Skeletal muscle tissue (tissue), 4 donors: ENCODE data around the gene KL. TPM values are rescaled to one million over a fixed set of nuclear protein-coding genes. Genes with fewer than 3 reads are reported as not detected.

Source experiments
- H3K27ac ChIP-seq: one replicate; pipeline ENCODE4 v1.7.0; 2013; ENCODE audit warnings: mild to moderate bottlenecking, low read depth, low read length, inconsistent platforms
- H3K27me3 ChIP-seq, 3 donors: one replicate each; pipeline ENCODE4 v1.7.0; 2013; ENCODE audit warnings: low read length in 3 of 3; ENCODE audit not compliant: control insufficient read depth in 3 of 3, insufficient read depth in 3 of 3
- H3K36me3 ChIP-seq, 3 donors: one replicate each; pipeline ENCODE4 v1.7.0; 2013; ENCODE audit warnings: low read length in 3 of 3; ENCODE audit not compliant: control insufficient read depth in 3 of 3, insufficient read depth in 3 of 3
- H3K4me1 ChIP-seq, 3 donors: one replicate each; pipeline ENCODE4 v1.7.0; 2013; ENCODE audit warnings: low read length in 3 of 3, mild to moderate bottlenecking in 3 of 3; ENCODE audit not compliant: control insufficient read depth in 3 of 3, insufficient read depth in 3 of 3
- H3K4me3 ChIP-seq, 3 donors: one replicate each; pipeline ENCODE4 v1.7.0; 2013; ENCODE audit warnings: low read length in 3 of 3
- H3K9ac ChIP-seq, 3 donors: one replicate each; pipeline ENCODE4 v1.7.0; 2013; ENCODE audit warnings: low read length in 3 of 3, mild to moderate bottlenecking in 3 of 3, moderate library complexity in 2 of 3, low read depth in 1 of 3
- H3K9me3 ChIP-seq, 3 donors: one replicate each; pipeline ENCODE4 v1.7.0; 2013; ENCODE audit warnings: low read length in 3 of 3; ENCODE audit not compliant: control insufficient read depth in 3 of 3
- total RNA-seq: library from RNA; depleted of rRNA; stranded (reverse); fragments of >200 nt; gene quantifications from one replicate; pipeline ENCODE4 v1.2.3, GENCODE V29; 2014
- donor health status: Osteomylitis.

The KL gene
- 2.6 TPM for total RNA-seq

DNA sequence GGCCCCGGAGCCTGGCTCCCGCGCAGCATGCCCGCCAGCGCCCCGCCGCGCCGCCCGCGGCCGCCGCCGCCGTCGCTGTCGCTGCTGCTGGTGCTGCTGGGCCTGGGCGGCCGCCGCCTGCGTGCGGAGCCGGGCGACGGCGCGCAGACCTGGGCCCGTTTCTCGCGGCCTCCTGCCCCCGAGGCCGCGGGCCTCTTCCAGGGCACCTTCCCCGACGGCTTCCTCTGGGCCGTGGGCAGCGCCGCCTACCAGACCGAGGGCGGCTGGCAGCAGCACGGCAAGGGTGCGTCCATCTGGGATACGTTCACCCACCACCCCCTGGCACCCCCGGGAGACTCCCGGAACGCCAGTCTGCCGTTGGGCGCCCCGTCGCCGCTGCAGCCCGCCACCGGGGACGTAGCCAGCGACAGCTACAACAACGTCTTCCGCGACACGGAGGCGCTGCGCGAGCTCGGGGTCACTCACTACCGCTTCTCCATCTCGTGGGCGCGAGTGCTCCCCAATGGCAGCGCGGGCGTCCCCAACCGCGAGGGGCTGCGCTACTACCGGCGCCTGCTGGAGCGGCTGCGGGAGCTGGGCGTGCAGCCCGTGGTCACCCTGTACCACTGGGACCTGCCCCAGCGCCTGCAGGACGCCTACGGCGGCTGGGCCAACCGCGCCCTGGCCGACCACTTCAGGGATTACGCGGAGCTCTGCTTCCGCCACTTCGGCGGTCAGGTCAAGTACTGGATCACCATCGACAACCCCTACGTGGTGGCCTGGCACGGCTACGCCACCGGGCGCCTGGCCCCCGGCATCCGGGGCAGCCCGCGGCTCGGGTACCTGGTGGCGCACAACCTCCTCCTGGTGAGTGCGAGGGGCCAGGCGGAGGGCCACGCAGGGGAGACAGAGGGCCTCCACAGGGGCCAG lies at the start of gene KL:
TSS of gene KL (plus strand) at position 10 of the 909 bp plus-strand sequence. CDS start at position 28, 18 bp downstream.
- H3K27me3 ChIP-seq = peaks cover 3 to 30% (median 23%) of the 10 kb centered on the region in 3 donors

DNA sequence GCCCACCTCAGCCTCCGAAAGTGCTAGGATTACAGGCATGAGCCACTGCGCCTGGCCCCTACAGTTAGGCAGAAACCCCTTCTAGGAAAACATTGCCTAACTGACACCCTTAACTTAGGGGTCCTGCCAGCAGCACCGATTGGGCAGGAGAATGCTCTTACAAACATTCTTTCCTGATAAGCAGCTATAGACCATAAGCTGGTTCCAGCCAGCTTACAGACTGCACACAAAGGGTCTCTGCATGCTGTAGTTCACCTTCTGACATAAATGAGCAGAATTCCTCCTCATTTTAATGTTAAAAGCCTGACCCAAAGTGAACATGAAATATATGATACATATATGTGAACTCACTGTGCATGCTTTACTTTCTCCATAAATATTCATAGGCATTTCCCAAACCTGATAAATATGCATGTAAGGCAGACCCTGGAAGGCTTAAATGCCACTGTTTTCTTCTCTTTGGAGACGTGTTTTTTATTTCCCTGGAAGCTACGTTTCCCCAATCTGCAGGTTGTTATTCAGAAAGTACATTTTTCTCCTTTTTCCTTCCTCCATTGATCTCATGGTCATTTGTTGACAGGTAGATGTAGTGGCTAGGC lies 48.5 kb upstream of the KL start:
- Histone ChIP-seq H3K27me3 (no peaks in the 10 kb centered on the region), H3K9ac (no peak overlapping the region), H3K9me3 (no peaks in the 10 kb centered on the region), H3K4me3 (no peak overlapping the region), H3K4me1 (peaks cover 0 to 4% (median 0%) of the 10 kb centered on the region in 3 donors), H3K36me3 (no peaks in the 10 kb centered on the region), H3K27ac (no peak overlapping the region)

More for the DNA sequence above, at the start of gene KL:
- H3K9me3 ChIP-seq = no peaks in the 10 kb centered on the region
- H3K27ac ChIP-seq = peak within 1 kb of the TSS; percentile 73
- H3K4me1 ChIP-seq = peaks cover 0 to 8% (median 5%) of the 10 kb centered on the region in 3 donors
- no peaks in the 10 kb centered on the region for H3K36me3 ChIP-seq
- peak within 1 kb of the TSS; percentile 61 to 68 (median 64) for H3K4me3 ChIP-seq
- H3K9ac ChIP-seq = peak within 1 kb of the TSS; percentile 45 to 73 (median 59)

DNA sequence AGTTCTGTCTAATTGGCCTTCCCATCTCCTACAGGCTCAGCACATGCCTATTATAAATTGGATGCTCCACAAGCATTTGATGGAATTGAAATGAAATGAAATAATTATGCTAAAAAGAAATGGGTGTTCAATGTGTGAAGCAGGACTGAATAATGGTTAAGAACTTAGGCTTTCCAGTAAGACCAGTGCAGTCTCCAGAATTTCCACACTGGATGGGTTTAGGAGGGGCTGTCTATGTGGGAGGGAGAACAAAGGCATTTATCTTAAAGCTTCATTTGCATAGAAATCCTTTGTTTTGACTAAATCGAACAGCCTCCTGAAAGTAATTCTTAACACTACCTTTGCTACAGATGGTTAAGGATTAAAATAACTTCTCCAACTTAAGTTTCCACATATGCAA lies 47.9 kb upstream of the KL start:
- Histone ChIP-seq H3K4me1 (peaks cover 0 to 4% (median 0%) of the 10 kb centered on the region in 3 donors), H3K9ac (no peak overlapping the region), H3K27ac (no peak overlapping the region), H3K36me3 (no peaks in the 10 kb centered on the region), H3K27me3 (no peaks in the 10 kb centered on the region), H3K4me3 (no peak overlapping the region), H3K9me3 (no peaks in the 10 kb centered on the region)

DNA sequence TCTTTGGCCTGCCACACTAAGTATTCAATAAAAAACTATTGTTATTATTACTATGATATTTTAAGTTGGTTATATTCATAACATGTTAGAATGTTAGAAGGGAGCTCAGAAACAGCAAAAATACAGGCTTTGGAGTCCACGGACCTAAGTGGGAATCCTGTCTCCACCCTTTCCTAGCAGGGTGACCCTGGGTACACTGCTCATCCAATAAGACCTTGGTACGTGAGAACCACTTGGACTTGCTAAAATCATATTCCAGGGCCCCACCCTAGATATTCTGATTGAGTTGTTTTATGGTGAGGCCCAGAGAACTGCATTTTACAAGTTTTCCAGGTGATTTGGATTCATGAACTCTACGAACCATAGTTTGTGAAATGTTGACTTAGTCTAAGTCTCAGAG lies 47.4 kb upstream of the KL start:
- Histone ChIP-seq H3K4me1 (peaks cover 0 to 4% (median 0%) of the 10 kb centered on the region in 3 donors), H3K4me3 (no peak overlapping the region), H3K27ac (peak overlapping the region; percentile 61), H3K9me3 (no peaks in the 10 kb centered on the region), H3K9ac (no peak overlapping the region), H3K27me3 (no peaks in the 10 kb centered on the region), H3K36me3 (no peaks in the 10 kb centered on the region)

DNA sequence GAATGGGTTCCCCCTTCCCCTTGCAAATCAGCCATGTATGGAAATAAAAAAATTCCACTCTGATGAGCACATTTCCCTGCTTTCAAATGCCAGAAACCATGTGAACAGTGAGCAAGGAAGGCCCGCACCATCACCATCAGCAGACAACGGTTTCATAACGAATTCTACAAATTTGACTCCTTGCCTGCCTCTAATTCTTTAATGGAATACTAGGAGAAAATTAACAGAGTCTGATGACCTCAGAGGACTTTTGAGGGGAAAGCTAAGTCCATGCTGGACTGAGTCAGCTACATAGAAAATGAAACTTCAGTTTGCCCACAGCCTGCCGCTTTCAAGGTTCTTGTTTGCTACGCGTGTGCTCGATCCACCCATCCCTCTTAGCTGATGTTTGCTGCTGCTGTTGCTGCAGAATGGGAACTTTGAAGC lies 46.7 kb upstream of the KL start:
- Histone ChIP-seq H3K27ac (peak overlapping the region; percentile 61), H3K27me3 (no peaks in the 10 kb centered on the region), H3K36me3 (no peaks in the 10 kb centered on the region), H3K4me1 (peaks cover 0 to 4% (median 0%) of the 10 kb centered on the region in 3 donors), H3K4me3 (peak overlapping the region in 2 of 3 donors; percentile 13 to 33), H3K9ac (peak overlapping the region in 1 of 3 donors; percentile 11), H3K9me3 (no peaks in the 10 kb centered on the region)

DNA sequence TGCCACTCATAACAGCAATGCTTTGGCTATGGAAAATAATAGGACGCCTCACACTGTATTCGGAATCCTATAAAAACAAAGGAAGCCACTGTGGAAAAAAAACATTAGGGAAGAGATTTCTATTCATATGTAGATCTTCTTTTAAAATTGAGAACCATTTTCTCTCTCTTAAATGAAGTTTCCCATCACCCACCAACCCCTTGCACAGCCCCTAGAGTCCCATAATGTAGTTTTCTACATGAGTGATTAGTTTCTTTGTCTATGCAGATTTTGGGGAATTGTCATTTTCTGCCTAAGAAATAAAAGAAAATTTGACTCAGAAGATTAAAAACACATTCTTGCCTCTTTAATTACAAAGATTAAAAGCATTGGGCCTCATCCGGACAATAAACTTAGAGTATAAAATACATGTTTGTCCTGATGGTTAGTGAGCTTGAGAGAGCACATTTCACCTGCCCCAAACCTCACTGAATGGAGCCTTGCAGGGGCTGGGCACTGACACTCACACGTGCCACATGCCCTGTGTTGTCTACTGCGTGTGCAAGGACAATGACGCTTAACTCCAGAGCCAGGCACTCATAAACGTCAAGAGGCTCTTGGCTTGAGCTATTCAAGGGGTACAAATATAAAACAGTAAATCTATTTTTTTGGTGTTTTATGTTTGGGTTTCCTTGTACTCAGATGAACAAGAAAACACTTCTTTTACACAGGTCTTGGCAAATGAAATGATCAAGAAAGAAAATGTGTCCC lies 40.0 kb upstream of the KL start:
- H3K4me1 ChIP-seq = no peaks in the 10 kb centered on the region
- no peaks in the 10 kb centered on the region for H3K27me3 ChIP-seq
- H3K36me3 ChIP-seq = no peaks in the 10 kb centered on the region
- no peak overlapping the region for H3K9ac ChIP-seq
- no peak overlapping the region for H3K4me3 ChIP-seq
- no peaks in the 10 kb centered on the region for H3K9me3 ChIP-seq
- no peak overlapping the region for H3K27ac ChIP-seq

DNA sequence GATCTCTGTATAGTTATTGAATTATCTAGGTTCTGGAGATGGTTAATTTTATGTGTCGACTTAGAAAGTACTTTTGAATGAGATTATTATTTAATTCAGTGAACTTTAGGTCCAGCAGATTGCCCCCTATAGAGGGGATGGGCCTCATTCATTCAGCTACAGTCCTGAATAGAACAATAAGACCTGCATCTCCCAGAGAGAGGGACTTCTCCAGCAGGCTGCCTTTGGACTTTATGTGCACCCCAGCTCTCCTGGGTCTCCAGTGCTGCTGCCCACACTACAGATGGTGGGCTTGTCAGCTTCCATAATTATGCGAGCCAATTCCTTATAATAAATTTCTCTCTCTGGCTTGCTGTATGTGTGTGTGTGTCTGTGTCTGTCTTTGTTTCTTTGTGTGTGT lies 39.3 kb upstream of the KL start:
- H3K9ac ChIP-seq = no peak overlapping the region
- H3K4me3 ChIP-seq = no peak overlapping the region
- H3K4me1 ChIP-seq = no peaks in the 10 kb centered on the region
- no peaks in the 10 kb centered on the region for H3K36me3 ChIP-seq
- no peaks in the 10 kb centered on the region for H3K27me3 ChIP-seq
- H3K27ac ChIP-seq = no peak overlapping the region
- H3K9me3 ChIP-seq = no peaks in the 10 kb centered on the region

DNA sequence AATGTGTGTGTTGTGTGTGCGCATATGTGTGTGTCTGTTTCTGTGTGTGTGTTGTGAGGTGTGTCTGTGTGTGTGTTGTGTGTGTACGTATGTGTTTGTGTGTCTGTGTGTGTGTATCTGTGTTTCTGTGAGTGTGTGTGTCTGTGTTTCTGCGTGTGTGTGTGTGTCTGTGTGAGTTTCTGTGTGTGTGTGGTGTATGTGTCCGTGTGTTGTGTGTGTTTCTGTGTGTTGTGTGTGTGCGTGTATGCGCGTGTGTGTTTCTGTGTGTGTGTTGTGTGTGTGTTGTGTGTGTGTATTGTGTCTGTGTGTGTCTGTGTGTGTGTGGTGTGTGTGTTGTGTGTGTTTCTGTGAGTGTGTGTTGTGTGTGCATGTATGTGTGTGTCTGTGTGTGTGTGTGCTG lies 38.9 kb upstream of the KL start:
- H3K36me3 ChIP-seq = no peaks in the 10 kb centered on the region
- H3K4me1 ChIP-seq = no peaks in the 10 kb centered on the region
- H3K9me3 ChIP-seq = no peaks in the 10 kb centered on the region
- no peak overlapping the region for H3K4me3 ChIP-seq
- no peak overlapping the region for H3K9ac ChIP-seq
- no peak overlapping the region for H3K27ac ChIP-seq
- H3K27me3 ChIP-seq = no peaks in the 10 kb centered on the region

DNA sequence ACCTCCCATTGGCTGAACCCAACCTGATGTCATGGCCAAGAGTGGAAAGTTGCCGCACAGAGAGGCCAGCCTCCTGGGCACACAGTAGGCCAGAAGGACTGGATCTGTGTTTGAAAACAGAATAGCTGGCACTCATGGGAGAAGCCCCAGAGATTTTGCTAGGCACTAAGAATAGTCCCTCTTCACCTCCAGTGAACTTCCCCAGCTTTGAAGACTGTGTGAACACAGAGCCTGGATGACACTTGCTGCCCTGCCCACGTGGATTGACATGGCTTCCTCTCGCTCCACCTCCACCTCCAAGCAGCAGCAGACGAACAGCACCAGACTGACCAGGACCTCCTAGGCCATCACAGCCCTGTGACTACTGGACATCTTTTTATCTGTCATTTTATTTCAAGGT lies 37.9 kb upstream of the KL start:
- Histone ChIP-seq H3K27me3 (no peaks in the 10 kb centered on the region), H3K27ac (no peak overlapping the region)

More for the DNA sequence above, 37.9 kb upstream of the KL start:
- no peaks in the 10 kb centered on the region for H3K36me3 ChIP-seq
- H3K9ac ChIP-seq = no peak overlapping the region
- no peaks in the 10 kb centered on the region for H3K4me1 ChIP-seq
- H3K9me3 ChIP-seq = no peaks in the 10 kb centered on the region
- no peak overlapping the region for H3K4me3 ChIP-seq
